Stimulated activated CD4-positive, alpha-beta T cell treated with anti-CD3 and anti-CD28 coated beads, Interleukin-1b, Interleukin-23, amount 100 ng/mL, for 48 hours (primary cell): Measurements from ENCODE around the gene GRM1.

ENCODE experiments used
- DNase-seq: peaks from one replicate; pipeline ENCODE4 v3.0.0-alpha.2; 2020

The GRM1 gene

GRCh38 chr6:146341493-146342230, 312.8 kb downstream of the GRM1 start:
- no peak for DNase-seq

GRCh38 chr6:146345598-146345997, 316.7 kb downstream of the GRM1 start:
- DNase-seq: no peak

GRCh38 chr6:146347090-146347489, 318.2 kb downstream of the GRM1 start:
- DNase-seq: no peak

- DNase-seq: no peak
These were observed 318.8 kb downstream of the GRM1 start for GRCh38 chr6:146347690-146348089.

GRCh38 chr6:146351018-146351417, 322.2 kb downstream of the GRM1 start:
- no peak for DNase-seq

GRCh38 chr6:146352163-146352562, 323.3 kb downstream of the GRM1 start:
- no peak for DNase-seq

- no peak for DNase-seq
These were observed 325.6 kb downstream of the GRM1 start for GRCh38 chr6:146354451-146354850.

- no peak for DNase-seq
These were observed 326.7 kb downstream of the GRM1 start for GRCh38 chr6:146355521-146356100.

GRCh38 chr6:146357578-146358430, 328.9 kb downstream of the GRM1 start:
- DNase-seq: peak; percentile 4

GRCh38 chr6:146358431-146359046, 329.7 kb downstream of the GRM1 start:
- DNase-seq: no peak

GRCh38 chr6:146359131-146359530, 330.3 kb downstream of the GRM1 start:
- DNase-seq: no peak

- DNase-seq: no peak
These were observed 332.5 kb downstream of the GRM1 start for GRCh38 chr6:146361128-146361924.

- no peak for DNase-seq
These were observed 335.2 kb downstream of the GRM1 start for GRCh38 chr6:146363838-146364607.

GRCh38 chr6:146364816-146365594, 336.1 kb downstream of the GRM1 start:
- peak; percentile 5 for DNase-seq

- DNase-seq: no peak
These were observed 338.2 kb downstream of the GRM1 start for GRCh38 chr6:146367061-146367460.

GRCh38 chr6:146369866-146370265, 341.0 kb downstream of the GRM1 start:
- no peak for DNase-seq

- no peak for DNase-seq
These were observed 352.6 kb downstream of the GRM1 start for GRCh38 chr6:146381486-146381885.

- DNase-seq: no peak
These were observed 360.0 kb downstream of the GRM1 start for GRCh38 chr6:146388736-146389364.

- DNase-seq: no peak
These were observed 360.9 kb downstream of the GRM1 start for GRCh38 chr6:146389740-146390139.

GRCh38 chr6:146397638-146398037, 368.8 kb downstream of the GRM1 start:
- DNase-seq: no peak
